NCI-H524 (cell line): ENCODE results near the gene GPR37.

Experiments
- DNase-seq, 2 experiments: peaks; one replicate each; lab custom pipeline; 2025; lab: John Stamatoyannopoulos, UW

The GPR37 gene

GRCh38 chr7:124724507-124725192, 40.9 kb downstream of the GPR37 start:
- DNase-seq = no peak

DNA sequence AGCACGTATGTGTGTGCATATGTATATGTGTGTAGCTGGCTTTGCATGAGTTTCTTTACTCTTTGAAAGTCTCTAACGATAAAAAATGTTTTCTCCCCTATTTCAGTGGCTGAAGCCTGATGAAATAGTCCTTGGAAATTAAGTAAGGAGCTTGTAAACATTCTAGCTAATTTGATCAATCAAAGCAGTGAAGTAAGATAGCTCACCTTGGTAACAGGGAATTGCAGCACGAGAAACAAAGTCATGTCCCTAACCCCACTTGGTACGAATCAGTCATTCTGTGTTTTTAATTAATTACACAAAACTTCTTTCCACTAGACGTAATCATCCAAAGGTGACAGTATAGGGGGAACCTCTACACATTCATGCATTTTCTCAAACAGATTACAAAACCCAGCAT, 41.5 kb downstream of the GPR37 start:
- no peak for DNase-seq

DNA sequence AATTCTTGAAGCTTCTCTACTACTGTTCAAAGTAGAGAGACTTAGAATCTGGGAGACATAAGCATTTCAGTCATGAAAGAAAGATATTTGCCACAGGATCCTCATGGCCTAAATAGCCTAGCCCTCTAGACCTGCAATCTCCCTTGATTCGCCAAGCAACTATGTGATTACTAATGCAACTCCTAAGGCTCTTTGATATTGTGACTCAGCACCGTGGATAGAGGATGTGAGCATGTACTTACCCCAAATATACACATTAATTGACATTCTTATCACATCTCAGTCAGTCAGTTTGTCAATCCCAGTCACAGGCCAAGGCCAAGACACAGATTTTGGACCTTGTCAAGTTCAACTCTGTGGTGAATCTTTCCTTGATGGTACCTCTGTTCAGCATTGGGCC, 42.6 kb downstream of the GPR37 start:
- no peak for DNase-seq

GRCh38 chr7:124722292-124722691, 43.3 kb downstream of the GPR37 start:
- no peak for DNase-seq

DNA sequence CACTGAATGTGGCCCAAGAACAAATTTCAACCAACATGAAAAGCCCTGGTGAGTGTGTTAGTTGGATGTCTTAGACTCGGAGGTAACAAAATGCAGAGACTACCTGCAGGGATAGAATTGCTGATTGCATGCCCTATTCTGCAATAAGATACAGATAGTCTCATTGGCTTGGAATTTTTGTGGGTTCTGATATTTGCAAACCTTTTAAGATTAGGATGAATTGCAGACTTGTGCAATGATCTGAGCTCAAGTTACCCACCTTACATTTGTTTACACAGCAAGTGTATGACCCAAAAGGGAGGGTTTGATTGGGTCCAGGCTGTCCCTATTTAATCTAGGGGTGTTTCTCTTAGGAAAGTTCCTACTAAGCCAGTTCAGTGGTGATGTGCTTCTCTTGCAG, 45.4 kb downstream of the GPR37 start:
- DNase-seq = no peak

DNA sequence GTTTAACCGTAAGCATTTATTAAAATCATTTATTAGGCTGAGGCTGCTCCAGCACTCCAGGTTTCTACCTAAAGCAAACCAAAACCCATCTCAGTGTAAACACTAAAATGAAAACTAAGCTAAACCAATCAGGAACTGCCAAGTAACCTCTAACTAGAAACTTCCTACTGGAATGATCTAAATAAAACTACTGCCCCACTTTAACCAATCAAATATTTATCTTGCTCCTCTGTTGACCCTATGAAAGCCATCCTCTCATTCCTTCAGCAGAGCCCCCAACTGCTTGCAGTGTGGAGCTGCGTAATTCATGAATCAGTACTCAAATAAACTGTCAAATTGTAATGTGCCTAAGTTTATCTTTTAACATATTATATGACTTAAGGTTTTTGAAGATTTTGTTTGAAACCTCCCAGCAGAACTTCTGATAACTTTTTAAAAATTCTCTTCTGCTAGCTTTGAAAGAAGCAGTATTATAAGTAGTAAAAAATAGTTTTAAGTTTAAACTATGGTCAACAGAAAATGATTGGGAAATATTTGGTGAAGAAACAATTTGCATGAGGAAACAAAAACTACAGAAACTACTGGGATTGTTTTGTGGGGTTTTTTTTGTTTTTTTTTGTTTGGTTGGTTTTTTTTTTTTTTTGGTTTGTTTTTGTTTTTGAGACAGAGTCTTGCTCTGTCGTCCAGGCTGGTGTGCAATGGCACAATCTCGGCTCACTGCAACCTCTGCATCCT, 47.4 kb downstream of the GPR37 start:
- DNase-seq = no peak

DNA sequence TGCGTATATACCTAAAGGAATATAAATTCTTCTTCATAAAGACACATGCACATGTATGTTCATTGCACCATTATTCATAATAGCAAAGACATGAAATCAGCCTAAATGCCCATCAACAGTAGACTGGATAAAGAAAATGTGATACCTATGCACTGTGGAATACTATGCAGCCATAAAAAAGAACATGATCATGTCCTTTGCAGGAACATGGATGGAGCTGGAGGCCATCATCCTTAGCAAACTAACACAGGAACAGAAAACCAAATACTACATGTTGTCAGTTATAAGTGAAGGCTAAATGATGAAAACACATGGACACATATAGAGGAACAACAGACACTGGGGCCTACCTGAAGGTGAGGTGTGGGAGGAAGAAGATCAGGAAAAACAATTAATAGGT, 48.7 kb downstream of the GPR37 start:
- no peak for DNase-seq

DNA sequence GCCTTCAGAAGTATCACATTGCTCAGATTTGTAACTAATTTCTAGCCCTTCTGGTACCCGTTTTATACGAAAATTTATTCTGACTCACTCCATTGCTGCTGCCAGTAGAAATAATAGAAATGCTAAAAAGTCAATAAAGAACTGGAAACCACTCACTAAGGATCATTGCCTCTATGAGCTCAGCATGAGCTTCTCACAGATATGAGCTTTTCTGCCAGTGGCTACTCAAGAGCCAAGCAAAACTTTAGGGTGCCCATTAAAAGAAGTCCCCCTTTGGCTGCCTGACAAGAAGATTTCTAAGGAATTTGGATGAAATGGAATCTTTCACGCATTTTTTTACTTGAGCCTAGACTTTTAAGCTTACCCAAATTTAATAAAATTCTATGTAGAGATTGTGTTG, 52.5 kb downstream of the GPR37 start:
- DNase-seq = no peak

DNA sequence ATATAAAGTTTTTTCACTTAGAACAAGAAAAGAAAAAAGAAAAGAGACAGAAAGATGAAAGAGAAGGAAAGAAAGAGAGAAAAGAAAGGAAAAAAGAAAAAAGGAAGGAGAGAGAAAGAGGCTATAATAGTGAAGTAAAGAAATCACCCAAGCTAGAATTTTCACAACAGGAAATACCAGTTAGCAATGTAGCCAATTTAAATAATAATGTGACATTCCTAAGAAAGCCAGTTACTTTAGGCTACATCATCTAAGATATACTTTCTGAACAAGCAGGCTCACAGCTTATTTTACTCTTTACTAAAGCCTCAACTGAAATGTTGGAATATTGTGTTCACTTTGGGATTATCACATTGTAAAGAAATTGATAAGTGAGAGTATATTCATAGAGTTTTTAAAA, 53.6 kb downstream of the GPR37 start:
- no peak for DNase-seq

DNA sequence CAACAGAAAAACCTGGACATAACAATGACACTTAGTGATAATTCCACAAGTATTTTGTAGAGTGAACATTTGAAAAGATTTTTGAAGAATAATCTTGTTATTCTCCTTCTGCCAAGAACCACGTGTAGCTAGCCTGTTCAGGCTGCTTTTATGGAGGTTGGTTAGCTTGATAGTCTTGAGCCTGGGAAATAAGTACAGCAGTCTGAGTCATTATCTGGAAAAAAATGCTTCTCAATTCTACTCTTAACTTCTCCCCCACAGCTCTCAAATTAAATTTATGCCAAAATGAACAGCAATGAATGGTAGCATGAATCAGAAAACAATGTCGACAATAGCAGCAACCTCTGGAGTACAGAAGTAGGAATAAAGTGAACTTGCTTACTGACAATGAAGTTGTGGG, 63.2 kb downstream of the GPR37 start:
- DNase-seq = no peak

DNA sequence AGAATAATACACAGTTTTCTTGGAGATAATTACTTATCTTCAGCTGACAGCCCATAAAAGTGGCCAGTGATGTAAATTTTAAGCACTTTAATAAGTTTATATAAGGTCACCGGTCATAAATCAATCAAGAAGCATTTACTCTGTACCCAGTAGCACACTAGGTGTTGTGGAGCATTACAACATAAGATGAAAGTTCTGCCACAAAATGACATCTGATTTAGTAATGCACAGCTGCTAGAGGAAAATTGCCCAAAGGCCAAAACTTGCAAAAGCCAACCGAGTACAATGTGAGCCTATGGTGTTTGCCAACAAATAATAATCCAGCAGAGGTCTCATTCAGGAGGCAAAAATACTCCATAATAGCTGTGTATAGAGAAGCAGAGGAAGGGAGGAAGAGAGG, 63.6 kb downstream of the GPR37 start:
- no peak for DNase-seq

DNA sequence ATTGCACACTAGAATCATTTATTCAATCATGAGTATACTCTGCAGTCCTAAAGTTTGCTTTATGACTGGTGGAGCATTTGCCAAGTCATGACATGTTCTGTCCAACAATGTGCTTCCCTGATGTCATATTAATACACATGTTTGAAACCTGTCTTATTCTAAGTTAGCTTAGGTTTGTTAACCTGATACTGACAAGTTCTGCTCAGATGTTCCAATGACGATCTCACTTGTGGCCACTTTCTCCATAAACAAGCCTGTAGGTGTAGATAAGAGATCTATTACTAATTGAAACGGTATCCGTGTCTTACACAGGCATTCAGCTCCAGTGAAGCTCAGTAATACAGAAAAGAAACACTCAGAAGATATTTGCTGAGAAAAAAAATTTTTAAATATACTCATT, 64.9 kb downstream of the GPR37 start:
- no peak for DNase-seq

- DNase-seq = no peak
Observed at GRCh38 chr7:124698964-124699363, 66.6 kb downstream of the GPR37 start.

GRCh38 chr7:124697746-124698145, 67.8 kb downstream of the GPR37 start:
- no peak for DNase-seq
